ENCODE results near the gene GPR35.
A peak's percentile ranks its signal among the peaks of the same experiment; 100 is the strongest.

Gene GPR35, protein sequence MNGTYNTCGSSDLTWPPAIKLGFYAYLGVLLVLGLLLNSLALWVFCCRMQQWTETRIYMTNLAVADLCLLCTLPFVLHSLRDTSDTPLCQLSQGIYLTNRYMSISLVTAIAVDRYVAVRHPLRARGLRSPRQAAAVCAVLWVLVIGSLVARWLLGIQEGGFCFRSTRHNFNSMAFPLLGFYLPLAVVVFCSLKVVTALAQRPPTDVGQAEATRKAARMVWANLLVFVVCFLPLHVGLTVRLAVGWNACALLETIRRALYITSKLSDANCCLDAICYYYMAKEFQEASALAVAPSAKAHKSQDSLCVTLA

DNA sequence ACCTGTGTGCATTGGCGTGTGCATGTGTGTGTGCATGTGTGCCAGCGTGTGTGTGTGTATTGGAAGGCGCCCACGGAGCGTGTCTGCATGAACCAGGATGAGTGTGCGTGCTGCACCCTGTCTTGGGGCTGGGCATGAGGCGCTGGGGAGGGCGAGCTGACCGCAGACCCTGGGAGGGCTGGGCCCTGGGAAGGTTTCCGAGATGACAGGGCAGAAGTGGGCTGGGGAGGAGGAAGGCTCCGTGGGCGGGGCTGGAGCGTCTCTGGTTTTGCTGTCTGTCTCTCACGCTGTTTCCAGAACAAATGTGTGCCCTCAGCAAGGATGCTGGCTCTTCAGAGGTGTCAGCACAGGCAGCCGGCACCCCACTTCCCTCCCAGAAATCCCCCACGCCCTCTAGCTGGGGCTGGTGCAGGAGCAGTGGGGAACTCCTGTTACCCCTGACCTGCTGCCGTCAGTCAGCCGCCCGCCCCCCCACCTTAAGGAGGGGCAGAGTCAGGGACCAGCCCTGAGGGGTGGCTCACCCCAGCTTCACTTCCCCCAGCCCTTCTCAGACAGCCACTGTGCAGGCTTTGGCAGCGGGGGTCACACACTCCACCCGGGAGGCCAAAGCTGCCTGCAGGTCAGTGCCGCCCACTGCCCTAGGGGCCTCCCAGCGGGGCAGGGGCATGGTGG is at the start of gene GPR35:
GPR35 (plus strand) TSS at position 531 of the 672 bp plus-strand sequence. CDS start 4,473 bp downstream, outside the sequence.
- DNase-seq, result peak; percentile 11

DNA sequence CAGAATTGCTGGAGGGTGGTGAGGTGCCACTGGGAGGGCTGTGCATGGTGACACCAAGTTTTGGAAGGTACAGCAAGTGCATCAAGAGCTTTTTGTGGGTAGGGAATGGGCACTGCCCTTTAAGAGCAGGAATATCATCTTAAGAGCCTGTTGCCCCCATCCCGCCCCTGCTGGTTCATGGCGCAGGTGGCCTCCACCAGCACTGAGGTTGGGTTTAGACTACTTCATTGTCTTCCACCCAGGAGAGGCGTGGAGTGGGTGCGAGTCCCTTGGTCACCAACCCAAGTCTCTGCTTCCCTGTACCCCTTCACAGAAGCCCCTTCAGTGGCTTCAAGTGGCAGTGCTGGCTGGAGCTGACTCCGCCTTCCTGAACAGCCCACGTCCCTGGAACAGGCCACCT is 49.2 kb upstream of the GPR35 start:
- DNase-seq, result no peak

DNA sequence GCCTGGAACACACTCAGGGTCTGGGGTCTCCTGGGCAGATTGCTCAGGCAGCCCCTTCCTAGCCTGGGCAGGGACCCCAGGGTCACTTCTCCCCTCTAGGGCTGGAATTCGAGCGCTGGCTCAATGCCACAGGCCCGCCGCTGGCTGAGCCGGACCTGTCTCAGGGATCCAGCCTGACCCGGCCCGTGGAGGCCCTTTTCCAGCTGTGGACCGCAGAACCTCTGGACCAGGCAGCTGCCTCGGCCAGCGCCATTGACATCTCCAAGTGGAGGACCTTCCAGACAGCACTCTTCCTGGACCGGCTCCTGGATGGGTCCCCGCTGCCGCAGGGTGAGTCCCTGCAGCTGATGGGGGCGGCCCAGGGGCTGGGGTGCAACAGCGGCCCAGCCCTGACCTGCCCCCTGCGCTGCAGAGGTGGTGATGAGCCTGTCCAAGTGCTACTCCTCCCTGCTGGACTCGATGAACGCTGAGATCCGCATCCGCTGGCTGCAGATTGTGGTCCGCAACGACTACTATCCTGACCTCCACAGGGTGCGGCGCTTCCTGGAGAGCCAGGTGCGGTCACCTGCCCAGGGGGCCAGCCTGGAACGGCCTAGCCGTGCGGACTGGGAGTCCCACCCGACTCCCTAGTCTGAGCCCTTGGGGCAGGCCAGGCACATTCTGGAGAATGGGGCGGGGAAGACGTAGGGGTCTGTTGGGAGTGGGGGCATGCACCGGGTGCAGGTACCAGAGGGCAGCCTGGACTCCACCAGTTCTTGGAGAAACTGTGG is 48.7 kb upstream of the GPR35 start:
- no peak for DNase-seq

DNA sequence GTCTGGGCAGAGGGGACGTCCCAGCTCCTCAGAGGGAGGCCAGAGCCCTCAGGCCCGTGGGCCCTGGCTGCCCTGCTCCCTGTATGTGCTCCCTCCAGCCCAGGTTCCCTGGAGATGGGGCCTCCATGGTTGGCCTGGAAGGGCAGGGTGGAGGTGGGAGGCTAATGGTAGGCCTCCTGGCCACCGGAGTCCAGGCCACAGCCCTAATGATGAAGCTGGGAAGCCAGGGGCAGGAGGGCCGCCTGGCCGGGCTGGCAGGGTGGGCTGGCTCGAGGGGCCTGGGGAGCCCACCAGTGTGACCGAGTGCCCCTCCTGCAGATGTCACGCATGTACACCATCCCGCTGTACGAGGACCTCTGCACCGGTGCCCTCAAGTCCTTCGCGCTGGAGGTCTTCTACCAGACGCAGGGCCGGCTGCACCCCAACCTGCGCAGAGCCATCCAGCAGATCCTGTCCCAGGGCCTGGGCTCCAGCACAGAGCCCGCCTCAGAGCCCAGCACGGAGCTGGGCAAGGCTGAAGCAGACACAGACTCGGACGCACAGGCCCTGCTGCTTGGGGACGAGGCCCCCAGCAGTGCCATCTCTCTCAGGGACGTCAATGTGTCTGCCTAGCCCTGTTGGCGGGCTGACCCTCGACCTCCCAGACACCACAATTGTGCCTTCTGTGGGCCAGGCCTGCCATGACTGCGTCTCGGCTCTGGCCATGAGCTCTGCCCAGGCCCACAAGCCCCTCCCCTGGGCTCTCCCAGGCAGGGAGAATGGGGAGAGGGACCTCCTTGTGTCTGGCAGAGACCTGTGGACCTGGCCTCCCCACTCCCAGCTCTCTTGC is 47.8 kb upstream of the GPR35 start:
- no peak for DNase-seq

DNA sequence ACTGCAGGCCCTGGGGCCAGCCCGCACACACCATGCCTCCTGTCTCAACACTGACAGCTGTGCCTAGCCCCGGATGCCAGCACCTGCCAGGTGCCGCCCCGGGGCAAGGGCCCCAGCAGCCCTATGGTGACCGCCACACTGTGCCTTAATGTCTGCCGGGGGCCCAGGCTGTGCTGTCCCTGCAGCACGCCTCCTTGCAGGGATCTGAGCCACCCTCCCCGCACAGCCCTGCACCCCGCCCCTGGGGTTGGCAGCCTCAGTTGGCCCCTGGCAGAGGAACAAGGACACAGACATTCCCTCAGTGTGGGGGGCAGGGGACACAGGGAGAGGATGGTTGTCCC is 47.2 kb upstream of the GPR35 start:
- DNase-seq, result no peak

DNA sequence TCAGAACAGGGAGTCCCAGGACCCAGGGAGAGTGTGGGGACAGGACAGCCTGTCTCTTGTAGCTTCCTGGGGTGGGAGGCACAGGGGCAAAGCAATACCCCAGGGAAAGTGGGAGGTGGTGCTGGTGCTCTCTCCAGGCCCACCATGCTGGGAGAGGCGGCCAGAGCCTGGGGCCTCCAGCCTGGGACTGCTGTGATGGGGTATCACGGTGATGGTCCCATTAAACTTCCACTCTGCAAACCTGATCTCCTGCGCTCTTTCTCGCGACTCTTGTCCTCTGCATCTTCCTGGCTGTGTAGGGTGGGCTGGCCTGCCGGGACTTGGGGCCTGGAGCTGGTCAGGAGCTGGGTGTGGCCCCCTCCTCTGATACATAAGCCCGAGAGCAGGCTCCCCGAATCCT is 46.8 kb upstream of the GPR35 start:
- no peak for DNase-seq

DNA sequence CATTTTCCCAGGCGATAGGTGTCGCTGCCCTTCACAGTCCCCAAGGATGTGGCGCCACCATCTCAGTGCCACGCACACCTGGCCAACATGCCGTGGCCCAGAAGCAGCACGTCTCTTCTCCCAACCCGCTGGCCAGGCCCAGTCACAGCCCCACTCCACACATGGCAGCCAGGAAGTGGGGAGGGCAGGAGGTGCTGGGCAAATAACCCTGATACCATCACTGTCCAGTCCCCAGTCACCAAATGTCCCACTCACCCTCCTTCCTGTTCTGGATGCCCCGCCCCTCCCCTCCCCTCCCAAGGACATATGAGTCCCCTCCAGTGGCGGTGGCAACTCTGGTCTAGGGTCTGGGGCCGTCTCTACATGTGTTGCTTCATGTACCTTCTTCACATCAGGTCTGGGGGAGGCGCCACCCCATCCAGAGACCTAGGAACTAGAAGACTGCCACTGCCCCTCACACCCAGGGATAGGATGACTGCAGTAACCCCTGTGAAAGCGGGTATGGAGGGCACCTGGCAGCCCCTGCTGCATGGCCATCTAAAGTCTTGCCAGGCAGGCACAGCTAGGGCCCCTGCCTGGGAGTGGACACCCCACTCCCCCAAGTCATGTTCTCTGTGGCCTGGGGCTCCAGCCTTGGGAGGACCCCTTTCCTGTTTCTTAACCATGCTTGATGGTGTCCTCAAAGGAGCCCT is 46.1 kb upstream of the GPR35 start:
- no peak for DNase-seq

DNA sequence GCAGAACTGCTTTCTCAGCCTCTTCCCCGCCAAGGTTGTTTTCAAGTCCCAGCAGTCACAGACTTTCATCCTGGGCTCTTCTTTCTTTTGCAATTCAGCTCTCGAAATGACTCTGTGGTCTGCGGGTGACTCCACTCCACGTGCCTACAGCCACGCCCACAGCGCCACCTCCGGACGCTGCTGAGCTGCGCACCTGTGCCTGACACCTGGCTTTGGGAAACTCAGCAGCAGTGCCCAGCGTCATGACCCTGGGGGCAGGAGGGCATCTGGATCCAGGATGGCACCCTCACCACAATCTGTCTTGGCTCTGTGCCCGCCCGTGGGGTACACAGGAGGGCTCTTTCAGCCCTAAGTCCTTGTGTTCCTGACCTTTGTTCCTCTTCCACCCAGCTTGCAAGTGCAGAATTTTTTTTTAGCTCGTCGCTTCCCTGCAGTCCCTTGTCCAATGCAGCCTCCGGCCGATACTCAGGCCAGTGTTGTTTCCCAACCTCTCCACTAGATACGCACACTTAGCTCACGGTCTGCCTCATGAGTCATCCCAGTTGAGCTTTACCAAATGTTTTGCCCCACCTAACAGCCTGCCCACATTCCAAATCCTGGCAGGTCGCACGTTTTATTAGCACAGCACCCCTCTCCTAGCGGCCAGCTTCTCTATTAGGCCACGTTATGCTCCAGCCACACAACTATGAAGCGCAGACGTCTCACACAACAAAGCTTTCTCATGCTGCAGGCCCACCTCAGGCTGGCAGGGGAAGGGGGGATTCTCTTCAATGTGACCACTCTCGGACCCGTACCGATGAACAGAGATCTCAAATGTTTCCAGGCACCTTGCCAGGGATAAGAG is 45.3 kb upstream of the GPR35 start:
- peak; percentile 92 for DNase-seq

DNA sequence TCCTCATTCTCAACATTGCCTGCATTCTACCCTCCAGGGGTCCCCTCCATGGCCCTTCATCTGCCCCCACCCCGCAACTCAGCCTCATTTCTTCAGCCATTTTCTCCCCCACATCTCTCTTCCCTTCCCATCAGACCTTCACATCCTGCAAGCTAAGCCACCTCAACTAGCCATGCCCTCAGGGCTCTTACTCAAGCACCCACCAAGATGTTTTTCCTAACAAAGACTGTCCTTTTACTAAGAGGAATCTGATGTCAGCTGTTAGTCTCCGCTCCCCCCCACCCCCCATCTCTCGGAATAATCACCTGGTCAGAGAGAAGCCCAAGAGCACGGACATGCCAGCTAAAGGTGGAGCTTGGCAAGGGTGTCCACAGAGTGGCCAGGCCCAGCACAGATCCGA is 43.5 kb upstream of the GPR35 start:
- DNase-seq, result no peak

DNA sequence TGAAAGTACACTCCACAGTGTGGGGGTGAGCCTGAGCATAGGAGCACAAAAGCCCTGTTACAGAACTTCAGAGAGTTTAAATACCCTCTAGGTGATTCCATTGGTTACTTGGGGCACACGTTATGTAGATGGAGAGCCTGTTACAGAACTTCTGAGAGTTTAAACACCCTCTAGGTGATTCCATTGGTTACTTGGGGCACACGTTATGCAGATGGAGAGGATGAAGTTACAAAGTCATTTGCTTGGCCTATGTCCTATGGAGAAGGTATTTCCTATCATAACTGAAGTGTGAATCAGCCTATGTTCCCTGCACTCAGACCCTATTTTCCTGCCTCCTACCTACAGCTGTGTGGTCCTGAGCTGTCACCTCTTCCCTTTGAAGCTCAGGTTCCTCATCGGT is 42.5 kb upstream of the GPR35 start:
- no peak for DNase-seq

DNA sequence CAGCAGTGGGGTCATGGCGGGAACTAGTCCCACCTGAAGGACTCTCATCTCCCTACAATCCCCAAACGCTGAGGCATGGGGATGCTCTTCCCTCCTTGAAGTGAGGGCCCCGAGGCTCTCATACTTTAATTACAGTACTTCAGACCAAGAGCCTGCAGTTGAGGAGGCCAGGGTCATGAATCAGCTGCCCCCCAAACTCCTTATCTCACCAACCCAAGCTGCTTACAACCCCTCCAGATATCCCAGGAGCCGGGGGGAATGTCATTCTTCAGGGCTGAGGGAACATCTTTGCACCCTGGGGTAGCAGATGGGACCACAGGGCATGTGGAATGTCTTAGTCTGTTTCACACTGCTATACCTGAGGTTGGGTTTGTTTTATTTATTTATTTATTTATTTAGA is 41.5 kb upstream of the GPR35 start:
- no peak for DNase-seq

DNA sequence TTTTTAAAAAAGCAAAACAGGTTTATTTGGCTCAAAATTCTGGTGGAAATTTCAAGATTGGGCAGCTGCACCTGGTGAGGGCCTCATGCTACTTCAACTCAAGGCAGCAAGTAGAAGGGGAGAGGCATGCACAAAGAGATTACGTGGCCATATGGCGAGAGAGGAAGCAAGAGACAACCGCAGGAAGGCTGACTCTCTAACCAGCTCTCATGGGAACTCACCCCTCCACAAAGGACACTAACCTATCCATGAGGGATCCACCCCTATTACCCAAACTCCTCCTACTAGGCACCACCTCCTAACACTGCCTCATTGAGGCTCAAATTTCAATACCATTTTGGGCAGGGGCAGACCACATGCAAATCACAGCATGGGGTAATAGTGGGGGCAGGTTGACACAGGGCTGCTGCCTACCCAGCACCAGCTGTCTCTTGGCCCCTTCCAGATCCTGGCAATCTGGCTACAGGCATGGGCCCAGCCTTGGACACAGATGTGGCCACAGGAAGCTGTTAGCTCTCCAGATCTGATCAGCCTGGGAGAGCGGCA is 40.7 kb upstream of the GPR35 start:
- no peak for DNase-seq

DNA sequence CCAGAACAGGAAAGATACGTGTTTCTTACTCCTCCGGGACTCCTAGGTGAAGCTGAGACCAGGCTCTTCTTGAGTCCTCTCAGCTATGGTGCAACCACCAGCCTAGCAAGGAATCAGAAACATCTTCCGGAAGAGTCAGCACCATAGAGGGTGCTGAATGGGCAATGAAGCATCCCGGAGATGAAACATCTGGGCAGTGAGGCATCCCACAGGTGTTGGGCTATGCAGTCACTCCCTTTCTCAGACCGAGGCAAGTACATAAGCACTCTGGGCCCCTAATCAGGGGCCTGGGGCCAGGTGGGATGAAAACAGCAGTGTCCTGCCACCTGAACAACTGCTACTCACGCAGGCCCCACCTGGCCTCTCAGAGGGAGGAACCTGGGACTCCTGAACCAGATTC is 40.2 kb upstream of the GPR35 start:
- no peak for DNase-seq

DNA sequence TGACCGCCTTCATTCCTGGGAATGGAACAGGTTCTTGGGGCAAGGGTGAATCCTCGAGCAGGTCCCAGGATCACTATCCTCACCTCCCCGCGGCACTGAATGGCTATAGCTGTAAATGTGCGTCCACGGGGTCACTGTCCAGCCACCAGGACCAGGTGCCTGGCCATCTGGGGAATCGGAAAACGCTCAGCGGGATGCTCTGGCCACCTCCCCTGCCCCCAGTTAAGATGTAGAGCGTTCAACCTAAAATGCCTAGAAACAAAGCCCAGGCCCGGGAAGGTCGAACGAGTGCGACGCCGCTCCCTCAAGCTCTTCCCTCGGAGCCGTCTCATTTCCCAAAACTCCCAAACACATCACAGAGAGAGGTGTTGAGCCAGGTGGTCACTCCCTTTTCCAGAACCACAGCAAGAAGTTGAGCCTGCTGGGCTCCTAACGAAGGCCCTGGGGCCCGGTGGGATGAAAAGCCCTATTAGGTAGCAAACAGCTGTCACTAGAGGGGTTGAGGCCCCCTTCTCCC is 39.5 kb upstream of the GPR35 start:
- no peak for DNase-seq

DNA sequence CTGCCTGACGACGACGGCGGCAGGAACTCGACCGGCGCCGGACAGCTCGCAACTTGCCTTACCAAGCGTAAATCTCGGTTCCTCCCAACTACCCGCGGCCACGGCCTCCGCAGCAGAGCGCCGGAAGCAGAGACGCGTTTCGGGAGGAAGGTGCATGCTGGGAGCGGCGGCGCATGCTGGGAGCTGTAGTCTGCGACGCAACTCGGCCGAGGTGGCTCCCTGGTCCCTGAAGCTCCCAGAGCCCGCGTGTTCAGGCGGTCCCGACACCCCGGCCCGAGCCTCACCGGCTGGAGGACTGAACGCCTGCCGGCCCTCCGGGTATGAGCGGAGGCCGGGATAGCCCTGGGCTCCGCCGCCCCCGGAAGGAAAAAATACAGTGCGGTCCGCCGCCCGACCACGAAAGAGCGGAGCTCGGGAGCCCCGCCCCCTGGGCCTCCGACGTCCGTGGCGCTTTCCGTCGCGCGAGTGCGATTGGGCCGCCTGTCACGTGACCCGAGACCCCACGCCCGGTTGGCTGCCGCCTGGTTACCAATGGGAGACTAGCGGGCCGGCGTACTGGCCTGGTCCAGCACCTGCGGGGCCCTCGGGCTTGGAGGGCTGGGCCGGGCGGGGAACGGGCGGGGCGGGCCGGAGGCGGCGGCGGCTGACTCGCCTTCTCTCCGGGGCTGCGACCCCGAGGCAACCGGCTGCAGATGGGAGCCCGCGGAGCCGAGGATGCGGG is 38.9 kb upstream of the GPR35 start, which contains the start of gene CAPN10:
CAPN10 (plus strand) TSS at position 537 of the 721 bp plus-strand sequence; CDS start at position 715, 178 bp downstream.
- peak; percentile 95 for DNase-seq

DNA sequence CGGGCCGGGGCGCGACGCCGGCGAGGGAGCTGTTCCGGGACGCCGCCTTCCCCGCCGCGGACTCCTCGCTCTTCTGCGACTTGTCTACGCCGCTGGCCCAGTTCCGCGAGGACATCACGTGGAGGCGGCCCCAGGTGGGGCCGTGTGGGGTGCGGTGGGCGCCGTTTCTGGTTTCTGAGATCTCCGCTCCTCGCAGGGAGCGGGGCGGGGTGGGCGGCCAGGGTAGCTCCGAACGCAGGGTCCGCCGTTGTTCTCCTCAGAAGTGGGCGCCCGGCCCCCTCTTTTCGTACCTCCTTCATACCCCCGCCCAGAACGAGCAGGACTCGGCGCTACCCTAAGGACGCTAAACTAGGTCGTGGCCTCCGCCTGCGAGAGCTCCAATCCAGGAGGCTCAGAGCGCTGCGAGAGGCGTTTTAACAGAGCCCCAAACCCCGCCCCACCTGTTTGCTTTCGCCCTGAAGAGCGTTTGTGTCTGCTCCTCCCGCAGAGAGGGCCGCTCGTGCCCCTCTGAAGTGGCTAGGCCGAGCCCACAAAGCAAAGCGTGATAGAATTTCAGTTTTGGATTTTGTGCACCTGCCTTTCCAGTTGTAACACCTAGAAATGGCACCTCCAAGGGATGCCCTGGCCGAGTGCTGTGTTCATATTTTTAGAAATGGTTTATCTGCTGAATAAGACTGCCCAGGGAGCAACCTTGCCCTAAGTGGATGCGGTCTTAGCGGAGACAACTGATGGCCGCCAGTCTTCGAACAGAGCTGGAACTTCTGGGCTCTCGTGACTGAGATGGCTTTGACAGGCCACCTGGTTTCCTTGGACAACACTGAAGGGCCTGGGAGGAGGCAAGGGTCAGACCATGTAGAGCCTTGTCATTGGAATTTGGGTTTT is 38.1 kb upstream of the GPR35 start:
- DNase-seq, result no peak

DNA sequence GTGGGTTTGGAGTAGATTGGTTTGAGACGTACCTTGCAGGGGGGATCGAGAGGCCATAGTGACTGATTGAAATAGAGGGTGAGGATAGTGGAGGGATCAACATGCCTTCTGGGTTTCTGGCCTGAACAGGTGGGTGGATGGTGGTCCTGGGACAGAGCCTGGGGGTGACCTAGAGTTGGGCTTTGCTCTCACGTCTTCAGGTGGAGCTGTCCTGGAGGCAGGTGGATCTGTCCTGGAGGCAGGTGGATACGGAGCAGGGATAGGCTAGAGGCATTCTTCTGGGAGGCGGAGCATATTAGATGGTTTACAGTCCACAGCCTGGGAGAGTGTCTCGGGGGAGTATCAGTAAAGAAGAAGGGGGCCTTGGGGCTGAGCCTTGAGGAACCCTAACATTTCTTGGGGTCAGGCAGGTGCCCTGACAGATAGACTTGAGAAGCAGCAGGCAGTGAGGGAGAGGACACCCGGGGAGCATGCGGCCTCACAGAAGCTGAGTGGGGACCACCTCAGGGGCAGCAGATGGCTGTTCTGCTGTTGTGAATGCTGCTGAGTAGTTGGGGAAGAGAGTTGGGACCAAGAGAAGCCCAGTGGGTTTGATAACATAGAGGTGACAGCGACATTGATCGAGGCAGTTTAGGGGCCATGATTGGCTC is 37.1 kb upstream of the GPR35 start:
- no peak for DNase-seq

DNA sequence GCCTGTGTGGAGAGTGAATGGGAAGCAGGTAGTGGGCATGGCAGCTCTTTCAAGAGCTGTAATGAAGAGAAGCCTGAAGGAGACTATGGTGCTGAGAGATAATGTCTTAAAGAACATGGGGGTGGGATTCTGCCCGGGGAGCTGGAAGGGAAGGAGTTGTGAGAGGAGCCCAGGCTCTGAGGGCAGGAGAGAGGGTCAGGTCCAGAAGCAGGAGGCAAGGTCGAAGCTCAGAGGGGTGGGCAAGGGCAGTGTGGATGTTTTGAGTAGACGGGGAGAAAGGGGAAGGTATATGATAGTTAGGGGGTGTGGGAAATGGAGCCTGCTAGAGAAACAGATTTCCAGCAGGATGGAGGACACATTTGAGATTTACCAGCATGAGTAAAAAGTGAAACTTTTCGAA is 36.6 kb upstream of the GPR35 start:
- DNase-seq, result no peak

DNA sequence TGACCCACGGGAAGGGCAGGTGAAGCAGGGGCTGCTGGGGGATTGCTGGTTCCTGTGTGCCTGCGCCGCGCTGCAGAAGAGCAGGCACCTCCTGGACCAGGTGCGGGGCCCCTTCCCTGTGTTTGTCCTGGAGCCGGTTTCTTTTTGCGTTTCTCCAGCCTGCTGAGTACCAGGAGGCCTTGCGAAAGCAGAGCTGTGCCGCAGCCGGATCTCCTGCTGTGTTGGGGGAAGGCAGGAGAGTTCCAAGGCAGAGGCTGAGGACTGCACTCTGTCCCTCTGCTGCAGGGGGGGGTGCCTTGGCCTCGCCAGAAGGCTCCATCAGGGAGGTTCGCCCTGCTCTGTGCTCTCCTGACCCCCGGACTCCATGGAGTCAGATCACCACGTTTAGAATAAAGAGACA is 35.9 kb upstream of the GPR35 start:
- DNase-seq, result no peak
